K562 (cell line): ENCODE results near the gene BRCA1. TPM values are rescaled to one million over a fixed set of nuclear protein-coding genes. Genes with fewer than 3 reads are reported as not detected.

ENCODE experiments used
- CAMTA2 ChIP-seq: fragments of 250-450 bp; sonication (Bioruptor Pico); conservative IDR thresholded peaks from 2 replicates; pipeline ENCODE4 v1.5.1; 2022
- CCNT2 ChIP-seq: IDR thresholded peaks from 2 replicates; pipeline ENCODE4 v1.6.1; 2011; ENCODE audit warnings: borderline replicate concordance, low read depth, mild to moderate bottlenecking, moderate library complexity, mixed read lengths, low read length; ENCODE audit not compliant: insufficient read length; ENCODE audit errors: extremely low read depth
- CREB1 ChIP-seq, 2 experiments: sonication (generic) in 1 of 2; formaldehyde crosslinking in 1 of 2; IDR thresholded peaks; 2 replicates each; pipeline versions ENCODE4 v1.6.1 to v1.8.0; 2012 to 2022; ENCODE audit warnings: inconsistent platforms in 1 of 2, mild to moderate bottlenecking in 1 of 2, missing genetic modification reagents in 1 of 2, moderate library complexity in 1 of 2
- CREM ChIP-seq: IDR thresholded peaks from 2 replicates; pipeline ENCODE4 v1.6.1; 2014; ENCODE audit warnings: antibody characterized with exemption, low read depth
- ELF4 ChIP-seq: fragments of 450-650 bp; formaldehyde crosslinking; IDR thresholded peaks from 2 replicates; pipeline ENCODE4 v1.4.0; 2022; ENCODE audit warnings: missing genetic modification characterization
- HMGN3 ChIP-seq: IDR thresholded peaks from 2 replicates; pipeline ENCODE4 v1.6.1; 2011; ENCODE audit warnings: borderline replicate concordance, low read depth, mild to moderate bottlenecking, mixed read lengths, low read length; ENCODE audit not compliant: insufficient read length; ENCODE audit errors: extremely low read depth
- KLF1 ChIP-seq: fragments of 450-650 bp; IDR thresholded peaks from 2 replicates; pipeline ENCODE4 v1.6.1; 2016; ENCODE audit warnings: missing genetic modification characterization, missing compliant biosample characterization
- RB1 ChIP-seq: fragments of 450-650 bp; IDR thresholded peaks from 2 replicates; pipeline ENCODE4 v1.6.1; 2017; ENCODE audit warnings: low read depth, mild to moderate bottlenecking
- SMAD1 ChIP-seq: fragments of 150-350 bp; IDR thresholded peaks from 2 replicates; pipeline ENCODE4 v1.6.1; 2014; ENCODE audit warnings: low read length, low read depth; ENCODE audit not compliant: partially characterized antibody
- TARDBP ChIP-seq: fragments of 450-650 bp; IDR thresholded peaks from 2 replicates; pipeline ENCODE4 v1.6.1; 2016
- polyA plus RNA-seq, 8 experiments: library from polyadenylated mRNA; depleted of rRNA in 4 of 8; stranded (reverse) in 5 of 8; unstranded in 3 of 8; fragments of >200 nt; fragmentation: Nextera tagmentation in 2 of 8; fragmentation: Illumina TruSeq in 1 of 8; extraction: Ambion mirVana in 2 of 8; extraction: Trizol in 1 of 8; gene quantifications; 2 replicates each; pipeline versions ENCODE4 v1.2.1 to v1.2.3, GENCODE V29; 2011 to 2014; ENCODE audit warnings: inconsistent platforms in 1 of 8, missing spikeins in 1 of 8
- total RNA-seq, 7 experiments: library from RNA; depleted of rRNA in 6 of 7; stranded (reverse); fragments of >200 nt in 6 of 7; fragmentation: Illumina TruSeq in 2 of 7; extraction: Trizol in 2 of 7; gene quantifications; 2 replicates each; pipeline versions ENCODE4 v1.2.1 to v1.2.3, GENCODE V29; 2011 to 2021; ENCODE audit warnings: low replicate concordance in 1 of 7
- TF ChIP-seq, protein P1 (sequence below): sonication (generic); formaldehyde crosslinking; IDR thresholded peaks from 2 replicates; pipeline ENCODE4 v1.8.1; 2023; ENCODE audit warnings: missing genetic modification reagents, mild to moderate bottlenecking, borderline replicate concordance
- TF ChIP-seq, protein P2 (sequence below): fragments of 200-800 bp; sonication (Bioruptor generic); IDR thresholded peaks from 2 replicates; pipeline ENCODE4 v1.6.1; 2016; ENCODE audit warnings: missing genetic modification characterization, missing compliant biosample characterization
- TF ChIP-seq, protein P3 (sequence below), 3 experiments: fragments of 200-800 bp in 1 of 3; sonication (Bioruptor generic) in 1 of 3; sonication (generic) in 1 of 3; formaldehyde crosslinking in 1 of 3; IDR thresholded peaks; 2 replicates each; pipeline versions ENCODE4 v1.6.1 to v1.8.0; 2016 to 2022; ENCODE audit warnings: mild to moderate bottlenecking in 2 of 3, missing compliant biosample characterization in 2 of 3, missing genetic modification characterization in 2 of 3, missing genetic modification reagents in 1 of 3

BRCA1 gene
- total and polyA plus RNA-seq, 9 of the 15 experiments (the other 6 are each of a cell fraction or from before 2014, with no cell fraction given) = 25.9 to 95.3 (median 62.3) TPM

DNA sequence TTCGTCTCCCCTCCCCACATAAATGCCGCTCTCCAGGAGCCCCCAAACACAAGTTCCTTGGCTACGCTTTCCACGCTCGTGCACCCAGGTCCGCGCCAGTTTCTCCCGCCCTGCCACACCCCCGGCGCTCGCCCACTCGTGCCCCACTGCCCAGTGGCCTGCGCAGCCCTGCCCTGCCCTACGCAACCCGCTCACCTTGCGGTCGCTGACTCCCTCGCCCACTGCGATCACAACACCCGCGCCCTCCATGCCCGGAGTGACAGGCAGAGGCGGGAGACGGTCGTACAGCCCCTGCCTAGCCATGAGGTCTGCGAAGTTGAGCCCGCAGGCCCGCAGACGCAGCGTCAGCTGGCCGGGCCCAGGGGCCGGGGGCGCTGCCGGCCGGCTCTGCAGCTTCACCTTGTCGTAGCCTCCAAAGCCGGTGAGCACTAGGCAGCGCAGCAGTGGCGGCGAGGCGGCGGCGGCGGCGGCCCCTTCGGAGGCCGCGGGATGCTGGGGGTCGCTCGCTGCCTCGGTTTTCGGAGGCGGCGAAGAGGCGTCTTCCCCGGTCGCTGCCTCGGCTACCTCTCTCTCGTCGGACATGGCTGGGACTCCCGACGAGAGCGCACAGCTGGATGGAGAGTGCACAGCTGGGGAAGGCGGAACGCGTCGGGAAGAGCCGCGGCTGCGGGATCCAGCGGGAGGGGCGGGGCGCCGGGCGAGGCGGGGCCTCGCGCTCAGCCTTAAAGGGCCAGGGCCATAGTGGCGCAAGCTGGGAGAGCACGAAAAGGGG, 103.2 kb downstream of the BRCA1 start, which contains the start of gene VAT1 (continued):
- TF ChIP-seq, protein P1, sequence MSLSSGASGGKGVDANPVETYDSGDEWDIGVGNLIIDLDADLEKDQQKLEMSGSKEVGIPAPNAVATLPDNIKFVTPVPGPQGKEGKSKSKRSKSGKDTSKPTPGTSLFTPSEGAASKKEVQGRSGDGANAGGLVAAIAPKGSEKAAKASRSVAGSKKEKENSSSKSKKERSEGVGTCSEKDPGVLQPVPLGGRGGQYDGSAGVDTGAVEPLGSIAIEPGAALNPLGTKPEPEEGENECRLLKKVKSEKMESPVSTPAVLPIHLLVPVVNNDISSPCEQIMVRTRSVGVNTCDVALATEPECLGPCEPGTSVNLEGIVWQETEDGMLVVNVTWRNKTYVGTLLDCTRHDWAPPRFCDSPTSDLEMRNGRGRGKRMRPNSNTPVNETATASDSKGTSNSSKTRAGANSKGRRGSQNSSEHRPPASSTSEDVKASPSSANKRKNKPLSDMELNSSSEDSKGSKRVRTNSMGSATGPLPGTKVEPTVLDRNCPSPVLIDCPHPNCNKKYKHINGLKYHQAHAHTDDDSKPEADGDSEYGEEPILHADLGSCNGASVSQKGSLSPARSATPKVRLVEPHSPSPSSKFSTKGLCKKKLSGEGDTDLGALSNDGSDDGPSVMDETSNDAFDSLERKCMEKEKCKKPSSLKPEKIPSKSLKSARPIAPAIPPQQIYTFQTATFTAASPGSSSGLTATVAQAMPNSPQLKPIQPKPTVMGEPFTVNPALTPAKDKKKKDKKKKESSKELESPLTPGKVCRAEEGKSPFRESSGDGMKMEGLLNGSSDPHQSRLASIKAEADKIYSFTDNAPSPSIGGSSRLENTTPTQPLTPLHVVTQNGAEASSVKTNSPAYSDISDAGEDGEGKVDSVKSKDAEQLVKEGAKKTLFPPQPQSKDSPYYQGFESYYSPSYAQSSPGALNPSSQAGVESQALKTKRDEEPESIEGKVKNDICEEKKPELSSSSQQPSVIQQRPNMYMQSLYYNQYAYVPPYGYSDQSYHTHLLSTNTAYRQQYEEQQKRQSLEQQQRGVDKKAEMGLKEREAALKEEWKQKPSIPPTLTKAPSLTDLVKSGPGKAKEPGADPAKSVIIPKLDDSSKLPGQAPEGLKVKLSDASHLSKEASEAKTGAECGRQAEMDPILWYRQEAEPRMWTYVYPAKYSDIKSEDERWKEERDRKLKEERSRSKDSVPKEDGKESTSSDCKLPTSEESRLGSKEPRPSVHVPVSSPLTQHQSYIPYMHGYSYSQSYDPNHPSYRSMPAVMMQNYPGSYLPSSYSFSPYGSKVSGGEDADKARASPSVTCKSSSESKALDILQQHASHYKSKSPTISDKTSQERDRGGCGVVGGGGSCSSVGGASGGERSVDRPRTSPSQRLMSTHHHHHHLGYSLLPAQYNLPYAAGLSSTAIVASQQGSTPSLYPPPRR (CRISPR knock-in tag) = no peak
- TF ChIP-seq TARDBP = no peak
- peak; percentile 59 for TF ChIP-seq CCNT2
- TF ChIP-seq ELF4 (CRISPR knock-in tag) = peak; percentile 42; the same call in 1 of the 2 replicates
- peak; percentile 41 for TF ChIP-seq CREM
- TF ChIP-seq RB1 = peak; percentile 48; the same call in 1 of the 2 replicates
- TF ChIP-seq CREB1 (IDR thresholded peaks at IDR 0.05) = no peak; the same call in 1 of the 2 replicates
- peak; percentile 52; the same call in 1 of the 2 replicates for TF ChIP-seq CREB1 (CRISPR knock-in tag; IDR thresholded peaks at IDR 0.05)
- TF ChIP-seq, protein P2, sequence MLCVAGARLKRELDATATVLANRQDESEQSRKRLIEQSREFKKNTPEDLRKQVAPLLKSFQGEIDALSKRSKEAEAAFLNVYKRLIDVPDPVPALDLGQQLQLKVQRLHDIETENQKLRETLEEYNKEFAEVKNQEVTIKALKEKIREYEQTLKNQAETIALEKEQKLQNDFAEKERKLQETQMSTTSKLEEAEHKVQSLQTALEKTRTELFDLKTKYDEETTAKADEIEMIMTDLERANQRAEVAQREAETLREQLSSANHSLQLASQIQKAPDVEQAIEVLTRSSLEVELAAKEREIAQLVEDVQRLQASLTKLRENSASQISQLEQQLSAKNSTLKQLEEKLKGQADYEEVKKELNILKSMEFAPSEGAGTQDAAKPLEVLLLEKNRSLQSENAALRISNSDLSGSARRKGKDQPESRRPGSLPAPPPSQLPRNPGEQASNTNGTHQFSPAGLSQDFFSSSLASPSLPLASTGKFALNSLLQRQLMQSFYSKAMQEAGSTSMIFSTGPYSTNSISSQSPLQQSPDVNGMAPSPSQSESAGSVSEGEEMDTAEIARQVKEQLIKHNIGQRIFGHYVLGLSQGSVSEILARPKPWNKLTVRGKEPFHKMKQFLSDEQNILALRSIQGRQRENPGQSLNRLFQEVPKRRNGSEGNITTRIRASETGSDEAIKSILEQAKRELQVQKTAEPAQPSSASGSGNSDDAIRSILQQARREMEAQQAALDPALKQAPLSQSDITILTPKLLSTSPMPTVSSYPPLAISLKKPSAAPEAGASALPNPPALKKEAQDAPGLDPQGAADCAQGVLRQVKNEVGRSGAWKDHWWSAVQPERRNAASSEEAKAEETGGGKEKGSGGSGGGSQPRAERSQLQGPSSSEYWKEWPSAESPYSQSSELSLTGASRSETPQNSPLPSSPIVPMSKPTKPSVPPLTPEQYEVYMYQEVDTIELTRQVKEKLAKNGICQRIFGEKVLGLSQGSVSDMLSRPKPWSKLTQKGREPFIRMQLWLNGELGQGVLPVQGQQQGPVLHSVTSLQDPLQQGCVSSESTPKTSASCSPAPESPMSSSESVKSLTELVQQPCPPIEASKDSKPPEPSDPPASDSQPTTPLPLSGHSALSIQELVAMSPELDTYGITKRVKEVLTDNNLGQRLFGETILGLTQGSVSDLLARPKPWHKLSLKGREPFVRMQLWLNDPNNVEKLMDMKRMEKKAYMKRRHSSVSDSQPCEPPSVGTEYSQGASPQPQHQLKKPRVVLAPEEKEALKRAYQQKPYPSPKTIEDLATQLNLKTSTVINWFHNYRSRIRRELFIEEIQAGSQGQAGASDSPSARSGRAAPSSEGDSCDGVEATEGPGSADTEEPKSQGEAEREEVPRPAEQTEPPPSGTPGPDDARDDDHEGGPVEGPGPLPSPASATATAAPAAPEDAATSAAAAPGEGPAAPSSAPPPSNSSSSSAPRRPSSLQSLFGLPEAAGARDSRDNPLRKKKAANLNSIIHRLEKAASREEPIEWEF (CRISPR knock-in tag) = no peak
- TF ChIP-seq KLF1 (tag) = peak; percentile 72; the same call in 1 of the 2 replicates
- TF ChIP-seq SMAD1 = peak; percentile 37
- peak; percentile 50 for TF ChIP-seq HMGN3
- TF ChIP-seq, protein P3, sequence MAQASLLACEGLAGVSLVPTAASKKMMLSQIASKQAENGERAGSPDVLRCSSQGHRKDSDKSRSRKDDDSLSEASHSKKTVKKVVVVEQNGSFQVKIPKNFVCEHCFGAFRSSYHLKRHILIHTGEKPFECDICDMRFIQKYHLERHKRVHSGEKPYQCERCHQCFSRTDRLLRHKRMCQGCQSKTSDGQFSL (CRISPR knock-in tag; IDR thresholded peaks at IDR 0.05) = peak; percentile 51; the same call in 1 of the 2 replicates
- TF ChIP-seq, protein P3 (tag; IDR thresholded peaks at IDR 0.05) = no peak; a peak in 2 of 4 replicates
- TF ChIP-seq CAMTA2 (CRISPR knock-in tag) = 0 out of 2 replicates have a peak, but pooled peaks have one; percentile 27
